IMR-90 (cell line): Measurements from ENCODE around the gene TMEM86B. TPM values are rescaled to one million over a fixed set of nuclear protein-coding genes. Genes with fewer than 3 reads are reported as not detected.

Experiments
- ATAC-seq: fragments of 200-7000 bp; cut with Tn5 transposase; 2 replicates; pipeline ENCODE4 v1.9.1; 2020; ENCODE audit warnings: low read depth, mild to moderate bottlenecking, moderate library complexity
- BruUV-seq: library from RNA; stranded (reverse); fragments of 400-500 nt; replicated peaks from 2 replicates; lab custom pipeline; 2021; lab: Mats Ljungman, UMichigan
- CTCF ChIA-PET: fragments of 300-600 bp; formaldehyde crosslinking; extraction: SDS; loops from one replicate; lab custom pipeline; 2021; ENCODE audit warnings: antibody characterized with exemption; lab: Yijun Ruan, JAX
- POLR2A ChIA-PET: fragments of 300-600 bp; sonication (Branson Sonifier 250); formaldehyde crosslinking; loops from one replicate; lab custom pipeline; 2022; ENCODE audit warnings: antibody characterized with exemption; ENCODE audit not compliant: unreplicated experiment; lab: Charles Lee
- DNase-seq: peaks from one replicate; pipeline ENCODE4 v3.0.0; 2013
- H2AFZ ChIP-seq: replicated peaks from 2 replicates; pipeline ENCODE3; 2013; ENCODE audit warnings: low read length, mild to moderate bottlenecking; ENCODE audit not compliant: poor library complexity
- H2AK5ac ChIP-seq: 2 replicates; pipeline ENCODE4 v1.6.1; 2013; ENCODE audit warnings: low read depth, low read length, inconsistent platforms
- H2AK9ac ChIP-seq: replicated peaks from 2 replicates; pipeline ENCODE3; 2013; ENCODE audit warnings: mild to moderate bottlenecking, low read depth, low read length, moderate library complexity; ENCODE audit not compliant: poor library complexity
- H2BK120ac ChIP-seq: 2 replicates; pipeline ENCODE4 v1.6.1; 2013; ENCODE audit warnings: low read depth, low read length, inconsistent platforms
- H2BK15ac ChIP-seq: 3 replicates; pipeline ENCODE4 v1.6.1; 2013; ENCODE audit warnings: low read depth, low read length, inconsistent platforms
- H2BK20ac ChIP-seq: 2 replicates; pipeline ENCODE4 v1.6.1; 2013; ENCODE audit warnings: low read depth, mild to moderate bottlenecking, inconsistent platforms, low read length, moderate library complexity
- H2BK5ac ChIP-seq: 2 replicates; pipeline ENCODE4 v1.6.1; 2013; ENCODE audit warnings: mild to moderate bottlenecking, low read depth, low read length, inconsistent platforms; ENCODE audit not compliant: poor library complexity, severe bottlenecking
- H3K14ac ChIP-seq: replicated peaks from 2 replicates; pipeline ENCODE4 v1.6.1; 2013; ENCODE audit warnings: low read depth, low read length, inconsistent platforms
- H3K18ac ChIP-seq: 2 replicates; pipeline ENCODE4 v1.6.1; 2013; ENCODE audit warnings: low read depth, low read length, control low read depth
- H3K23ac ChIP-seq: 2 replicates; pipeline ENCODE4 v1.6.1; 2013; ENCODE audit warnings: low read depth, low read length, inconsistent platforms
- H3K27ac ChIP-seq: 2 replicates; pipeline ENCODE4 v1.5.1; 2013; ENCODE audit warnings: mild to moderate bottlenecking, control low read depth, low read length; ENCODE audit not compliant: insufficient read depth
- H3K27me3 ChIP-seq: 2 replicates; pipeline ENCODE4 v1.6.1; 2013; ENCODE audit warnings: low read length; ENCODE audit not compliant: control insufficient read depth, insufficient read depth
- H3K36me3 ChIP-seq: 2 replicates; pipeline ENCODE4 v1.6.1; 2013; ENCODE audit warnings: low read length, mixed read lengths; ENCODE audit not compliant: control insufficient read depth, insufficient read depth
- H3K4ac ChIP-seq: 2 replicates; pipeline ENCODE4 v1.6.1; 2013; ENCODE audit warnings: low read depth, low read length, inconsistent platforms
- H3K4me1 ChIP-seq: 2 replicates; pipeline ENCODE4 v1.6.1; 2013; ENCODE audit warnings: low read length, mixed read lengths; ENCODE audit not compliant: control insufficient read depth, insufficient read depth
- H3K4me2 ChIP-seq: 2 replicates; pipeline ENCODE4 v1.6.1; 2013; ENCODE audit warnings: low read depth, mild to moderate bottlenecking, control low read depth, low read length, moderate library complexity
- H3K4me3 ChIP-seq: 2 replicates; pipeline ENCODE4 v1.5.1; 2013; ENCODE audit warnings: low read depth, mild to moderate bottlenecking, control low read depth, low read length, moderate library complexity; ENCODE audit not compliant: insufficient read depth
- H3K56ac ChIP-seq: 2 replicates; pipeline ENCODE4 v1.6.1; 2013; ENCODE audit warnings: low read length, inconsistent platforms; ENCODE audit not compliant: insufficient read depth; ENCODE audit errors: extremely low read depth
- H3K79me1 ChIP-seq, 2 experiments: 2 replicates each; pipeline ENCODE4 v1.6.1; 2013; ENCODE audit warnings: low read length in 2 of 2, inconsistent platforms in 1 of 2, low read depth in 1 of 2
- H3K9ac ChIP-seq: 2 replicates; pipeline ENCODE4 v1.6.1; 2013; ENCODE audit warnings: low read depth, low read length, control low read depth
- H3K9me1 ChIP-seq: 2 replicates; pipeline ENCODE4 v1.6.1; 2013; ENCODE audit warnings: low read length, inconsistent platforms; ENCODE audit not compliant: insufficient read depth
- H3K9me3 ChIP-seq: 2 replicates; pipeline ENCODE4 v1.6.1; 2013; ENCODE audit warnings: low read length; ENCODE audit not compliant: control insufficient read depth, insufficient read depth
- H4K20me1 ChIP-seq: 2 replicates; pipeline ENCODE4 v1.6.1; 2013; ENCODE audit warnings: low read length, inconsistent platforms; ENCODE audit not compliant: insufficient read depth
- H4K5ac ChIP-seq: 2 replicates; pipeline ENCODE4 v1.6.1; 2013; ENCODE audit warnings: mild to moderate bottlenecking, low read depth, low read length, control low read depth
- H4K8ac ChIP-seq, 2 experiments: 2 replicates each; pipeline ENCODE4 v1.6.1; 2013; ENCODE audit warnings: low read depth in 2 of 2, low read length in 2 of 2, control low read depth in 1 of 2, inconsistent platforms in 1 of 2
- H4K91ac ChIP-seq: 2 replicates; pipeline ENCODE4 v1.6.1; 2013; ENCODE audit warnings: low read depth, low read length, inconsistent platforms; ENCODE audit not compliant: insufficient read depth
- CTCF ChIP-seq: conservative IDR thresholded peaks from 2 replicates; pipeline ENCODE4 v1.5.1; 2012; ENCODE audit warnings: mild to moderate bottlenecking, low read depth, low read length, improper control_type of control experiment
- MAZ ChIP-seq: IDR thresholded peaks from 2 replicates; pipeline ENCODE4 v1.6.1; 2012; ENCODE audit warnings: low read depth, mild to moderate bottlenecking, low read length, improper control_type of control experiment, moderate library complexity, borderline replicate concordance
- NFE2L2 ChIP-seq: fragments of 150-350 bp; IDR thresholded peaks from 2 replicates; pipeline ENCODE4 v1.6.1; 2016; ENCODE audit warnings: low read depth, mild to moderate bottlenecking, low read length
- RAD21 ChIP-seq: IDR thresholded peaks from 2 replicates; pipeline ENCODE4 v1.6.1; 2012; ENCODE audit warnings: low read length, improper control_type of control experiment
- RFX5 ChIP-seq: IDR thresholded peaks from 2 replicates; pipeline ENCODE4 v1.8.0; 2012; ENCODE audit warnings: low read depth, mild to moderate bottlenecking, low read length, moderate library complexity
- WGBS, 2 experiments: methylation state at CpG; one replicate each; pipeline versions ENCODE4 v1.1.5 to v1.1.7; 2013; ENCODE audit warnings: missing lambda C conversion rate in 2 of 2; ENCODE audit not compliant: insufficient read length in 1 of 2; ENCODE audit errors: extremely low coverage in 2 of 2; 5-methylcytosine and 5-hydroxymethylcytosine counted together
- dilution Hi-C: fragments of 300-500 bp; cut with HindIII; formaldehyde crosslinking; loops from one replicate; pipeline ENCODE4 v1.14.3; 2018; ENCODE audit warnings: low sequenced_read_pairs; ENCODE audit not compliant: unreplicated experiment
- in situ Hi-C: fragments of 300-500 bp; cut with MboI; formaldehyde crosslinking; loops from 3 replicates; pipeline ENCODE4 v1.14.3; 2019; ENCODE audit warnings: low sequenced_read_pairs, inconsistent platforms, mixed read lengths
- intact Hi-C: fragments of 100-400 bp; cut with micrococcal nuclease; formaldehyde crosslinking; loops from 2 replicates; pipeline ENCODE4 v1.10.0; 2022
- polyA plus RNA-seq, 3 experiments: library from polyadenylated mRNA; depleted of rRNA; stranded (reverse); fragments of >200 nt; gene quantifications; 2 replicates each; pipeline ENCODE4 v1.2.3, GENCODE V29; 2012; ENCODE audit warnings: low replicate concordance in 1 of 3
- total RNA-seq: library from RNA; depleted of rRNA; stranded (reverse); fragments of >200 nt; gene quantifications from 2 replicates; pipeline ENCODE4 v1.2.3, GENCODE V29; 2012

The TMEM86B gene
- total and polyA plus RNA-seq, 2 of the 4 experiments (the other 2 are of a cell fraction): 0.18 to 2.4 TPM

- Histone ChIP-seq H3K56ac (no peak overlapping the region), H3K9me1 (peaks cover 22% of the 10 kb centered on the region), H2BK120ac (no peak overlapping the region), H3K27me3 (no peaks in the 10 kb centered on the region), H2AK5ac (peak overlapping the region; percentile 23; the same call in 1 of the 2 replicates), H4K8ac (no peak overlapping the region), H3K4ac (peak overlapping the region; percentile 1; the same call in 1 of the 2 replicates), H3K9me3 (no peaks in the 10 kb centered on the region), H3K14ac (peak overlapping the region; percentile 52; the same call in 1 of the 2 replicates), H3K36me3 (peaks cover 1% of the 10 kb centered on the region; the same call in 1 of the 2 replicates), H2BK20ac (no peak overlapping the region), H3K18ac (no peak overlapping the region), H2BK5ac (no peak overlapping the region), H3K23ac (peak overlapping the region; percentile 75), H3K27ac (no peak overlapping the region), H3K4me2 (peak overlapping the region; percentile 92), H2BK15ac (no peak overlapping the region), H3K79me1 (peaks cover 0 to 62% of the 10 kb centered on the region in 2 experiments; a peak in 3 of 4 replicates), H2AFZ (no peak overlapping the region), H4K91ac (no peak overlapping the region), H4K20me1 (peaks cover 64% of the 10 kb centered on the region), H3K9ac (peak overlapping the region; percentile 68), H3K4me1 (peaks cover 16% of the 10 kb centered on the region), H4K5ac (no peak overlapping the region), H3K4me3 (peak overlapping the region; percentile 68), H2AK9ac (peak overlapping the region; percentile 94)
- intact Hi-C loops (no loop called here), dilution Hi-C loops (no loop called here), in situ Hi-C loops (loop anchor here (5.0 kb wide), 1 partner anchor 35 kb away; no protein-coding TSS in a partner anchor)
- no peak for ATAC-seq
- TF ChIP-seq NFE2L2 (no peak), RFX5 (no peak), RAD21 (no peak), MAZ (no peak), CTCF (no peak)
- BruUV-seq: no TSS peak
- ChIA-PET CTCF (no interaction called here), POLR2A (interaction anchor here (0.7 kb wide), 1 partner anchor 1003 kb away, joined by 4 read pairs; no protein-coding TSS in a partner anchor)
- 44% methylated on average over 7 of the region's 22 CpGs; no CpG with 5 or more reads in 1 of the 2 experiments for WGBS, 2 experiments
- DNase-seq: no peak
These were observed 28.2 kb upstream of the TMEM86B start for GRCh38 chr19:55256562-55257460.
